GM13976 (cell line): Measurements from ENCODE around the gene LAD1.

Experiments used
- DNase-seq: peaks from one replicate; pipeline ENCODE4 v3.0.0; 2012; ENCODE audit warnings: low spot score
- in situ Hi-C: fragments of 300-500 bp; cut with MboI; formaldehyde crosslinking; loops from one replicate; pipeline ENCODE4 v1.12.0; 2022; ENCODE audit warnings: low sequenced_read_pairs, mixed read lengths, inconsistent platforms; ENCODE audit not compliant: unreplicated experiment
- TF ChIP-seq, protein P1 (sequence below): IDR thresholded peaks from 2 replicates; pipeline ENCODE4 v1.5.1; 2012; ENCODE audit warnings: borderline replicate concordance, mild to moderate bottlenecking; ENCODE audit not compliant: insufficient read depth; ENCODE audit errors: extremely low read depth, missing control alignments, control extremely low read depth

Gene LAD1

DNA sequence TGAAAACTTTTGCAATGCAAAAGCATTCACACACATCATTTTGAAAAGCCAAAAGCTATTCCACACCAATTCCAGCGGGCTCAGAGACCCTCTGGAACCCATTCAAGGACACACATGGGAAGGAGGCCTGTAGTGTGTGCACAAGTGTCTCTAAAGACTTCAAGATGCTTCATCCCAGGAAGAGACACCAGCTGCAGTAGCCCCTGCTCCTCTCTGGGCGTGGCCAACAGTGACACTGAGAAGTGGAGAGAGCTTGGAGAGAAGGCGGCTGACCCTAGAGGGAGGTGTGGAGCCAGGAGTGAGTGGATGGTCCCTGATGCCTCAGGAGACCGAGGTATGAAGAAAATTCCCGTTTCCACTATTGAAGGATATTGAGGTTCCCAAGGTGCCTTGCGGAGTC, 37.3 kb upstream of the LAD1 start:
- TF ChIP-seq, protein P1, sequence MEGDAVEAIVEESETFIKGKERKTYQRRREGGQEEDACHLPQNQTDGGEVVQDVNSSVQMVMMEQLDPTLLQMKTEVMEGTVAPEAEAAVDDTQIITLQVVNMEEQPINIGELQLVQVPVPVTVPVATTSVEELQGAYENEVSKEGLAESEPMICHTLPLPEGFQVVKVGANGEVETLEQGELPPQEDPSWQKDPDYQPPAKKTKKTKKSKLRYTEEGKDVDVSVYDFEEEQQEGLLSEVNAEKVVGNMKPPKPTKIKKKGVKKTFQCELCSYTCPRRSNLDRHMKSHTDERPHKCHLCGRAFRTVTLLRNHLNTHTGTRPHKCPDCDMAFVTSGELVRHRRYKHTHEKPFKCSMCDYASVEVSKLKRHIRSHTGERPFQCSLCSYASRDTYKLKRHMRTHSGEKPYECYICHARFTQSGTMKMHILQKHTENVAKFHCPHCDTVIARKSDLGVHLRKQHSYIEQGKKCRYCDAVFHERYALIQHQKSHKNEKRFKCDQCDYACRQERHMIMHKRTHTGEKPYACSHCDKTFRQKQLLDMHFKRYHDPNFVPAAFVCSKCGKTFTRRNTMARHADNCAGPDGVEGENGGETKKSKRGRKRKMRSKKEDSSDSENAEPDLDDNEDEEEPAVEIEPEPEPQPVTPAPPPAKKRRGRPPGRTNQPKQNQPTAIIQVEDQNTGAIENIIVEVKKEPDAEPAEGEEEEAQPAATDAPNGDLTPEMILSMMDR = no peak
- in situ Hi-C loops = no loop called here
- no peak for DNase-seq

DNA sequence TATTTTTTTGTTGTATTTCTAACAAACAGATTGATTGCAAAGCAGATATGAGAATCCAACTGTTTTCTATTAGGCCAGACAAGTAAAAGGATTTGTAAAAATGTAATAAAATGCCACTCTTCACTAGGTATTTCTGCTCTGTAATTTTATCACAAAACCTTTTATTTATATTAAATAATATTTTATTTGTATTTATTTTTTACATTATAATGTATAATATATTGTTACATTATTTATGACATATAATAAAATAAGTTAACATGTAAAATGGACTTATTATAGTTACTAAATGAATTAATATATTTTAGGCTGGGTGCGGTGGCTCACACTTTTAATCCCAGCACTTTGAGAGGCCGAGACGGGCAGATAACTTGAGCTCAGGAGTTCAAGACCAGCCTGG, 35.1 kb upstream of the LAD1 start:
- TF ChIP-seq, protein P1 = no peak
- no peak for DNase-seq
- in situ Hi-C loops = no loop called here

DNA sequence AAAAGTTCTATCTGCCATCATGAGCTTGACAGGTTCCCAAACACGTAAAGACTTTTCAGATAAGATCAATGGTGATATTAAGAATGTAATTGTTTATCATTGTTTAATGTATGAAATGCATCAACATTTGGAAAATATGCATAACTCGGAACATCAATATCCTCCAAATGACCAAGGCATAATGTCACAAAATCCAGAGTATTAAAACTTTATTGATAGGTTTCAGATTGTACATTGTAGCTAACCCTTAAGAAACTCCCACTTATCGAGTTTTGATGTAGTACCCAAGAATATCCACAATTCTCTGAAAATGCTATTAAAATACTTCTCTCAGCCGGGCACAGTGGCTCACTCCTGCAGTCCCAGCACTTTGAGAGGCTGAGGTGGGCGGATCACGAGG, 34.5 kb upstream of the LAD1 start:
- DNase-seq = no peak
- TF ChIP-seq, protein P1 = no peak
- in situ Hi-C loops = no loop called here

DNA sequence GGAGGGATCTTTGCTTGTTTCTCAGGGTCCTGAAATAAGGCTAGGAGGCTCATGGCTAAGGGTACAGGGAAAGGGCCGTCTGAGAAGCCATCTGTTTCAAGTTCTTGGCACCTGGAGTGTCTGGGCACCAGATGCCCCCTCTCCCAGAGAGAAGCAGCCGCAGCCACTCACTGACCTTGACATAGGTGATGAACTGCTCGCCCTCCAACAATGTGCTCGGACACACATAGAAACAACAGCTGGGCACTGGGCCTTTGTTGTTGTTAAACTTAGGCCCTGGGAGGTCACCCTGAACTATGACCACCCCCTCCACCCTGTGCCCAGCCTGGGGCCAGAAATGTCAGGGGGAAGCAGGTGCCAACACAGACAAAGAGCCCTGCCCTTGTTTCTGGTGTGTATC, 31.7 kb upstream of the LAD1 start:
- DNase-seq = no peak
- in situ Hi-C loops = no loop called here
- TF ChIP-seq, protein P1 = no peak

DNA sequence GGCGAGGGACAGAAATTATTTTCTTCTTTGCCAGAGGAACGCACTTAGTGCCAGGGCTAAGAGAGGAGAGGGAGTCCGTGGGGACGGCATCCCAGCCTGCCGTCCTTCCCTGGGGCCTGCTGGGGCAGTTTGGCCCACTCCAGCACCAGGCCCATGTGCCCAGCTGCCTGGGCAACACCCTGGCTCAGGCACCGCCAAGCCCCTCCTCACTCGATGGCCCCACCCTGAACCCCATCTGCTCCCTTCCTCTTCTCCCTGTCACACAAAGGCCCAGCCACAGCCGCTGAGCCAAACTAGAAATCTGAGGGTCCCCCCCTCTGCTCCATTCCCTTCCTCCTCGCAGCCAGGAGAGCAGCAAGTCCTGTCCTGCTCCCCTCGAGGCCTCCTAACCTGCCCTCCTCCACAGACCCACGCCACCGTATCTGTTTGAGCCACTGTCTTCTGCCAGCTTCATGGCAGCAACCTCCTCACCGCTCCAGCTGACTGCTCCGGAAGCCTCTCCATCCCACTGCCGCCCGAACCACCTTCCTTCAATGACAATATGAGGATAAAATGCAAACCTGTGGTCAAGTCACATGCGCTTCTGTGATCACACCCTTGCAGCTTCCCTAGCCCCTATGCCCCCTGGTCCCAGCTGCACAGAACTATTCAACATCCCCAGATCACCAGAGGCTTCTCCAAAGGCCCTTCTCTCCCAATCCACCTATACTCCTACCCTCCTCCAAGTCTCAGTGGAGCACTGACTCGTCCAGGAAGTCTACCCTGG, 30.8 kb upstream of the LAD1 start:
- in situ Hi-C loops = no loop called here

DNA sequence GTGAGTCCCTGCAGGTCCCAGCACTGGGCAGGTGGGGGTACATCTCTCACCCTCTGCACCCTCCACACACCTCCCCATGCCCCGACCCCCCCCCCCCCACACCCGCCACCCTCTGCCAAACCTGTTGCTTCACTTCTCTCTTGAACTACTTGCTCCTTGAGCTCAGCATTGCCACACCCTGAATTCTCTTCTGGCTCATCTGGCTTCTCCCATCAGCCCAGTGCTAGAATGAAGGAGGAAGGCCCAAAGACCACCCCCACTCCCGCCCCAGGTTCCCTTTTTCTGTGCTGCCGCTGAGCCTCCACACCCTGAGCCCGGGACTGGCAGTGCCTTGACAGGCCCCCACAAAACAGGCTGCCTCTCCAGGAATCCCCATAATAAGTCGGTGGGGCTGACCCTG, 28.8 kb upstream of the LAD1 start:
- no peak for DNase-seq
- TF ChIP-seq, protein P1 = no peak
- in situ Hi-C loops = no loop called here

More for the DNA sequence above, 30.8 kb upstream of the LAD1 start:
- TF ChIP-seq, protein P1 = no peak
- no peak for DNase-seq
